SK-N-MC (cell line): ENCODE data around the gene PRDM15.

ENCODE experiments used
- DNase-seq: peaks from one replicate; pipeline ENCODE4 v3.0.0-alpha.2; 2011; ENCODE audit warnings: low read depth, low spot score
- H3K27ac ChIP-seq: fragments of 200-600 bp; sonication (generic); 2 replicates; pipeline ENCODE4 v1.5.1; 2016; ENCODE audit warnings: mixed run types
- H3K36me3 ChIP-seq: fragments of 200-600 bp; sonication (generic); 2 replicates; pipeline ENCODE4 v1.6.1; 2017; ENCODE audit warnings: antibody characterized with exemption, low read length, mixed read lengths; ENCODE audit not compliant: insufficient read depth
- H3K4me3 ChIP-seq: fragments of 200-600 bp; sonication (generic); 2 replicates; pipeline ENCODE4 v1.5.1; 2016
- H3K9ac ChIP-seq: fragments of 200-600 bp; sonication (generic); 2 replicates; pipeline ENCODE4 v1.8.0; 2017; ENCODE audit warnings: mixed run types, mixed read lengths; ENCODE audit not compliant: insufficient read length
- H3K9me3 ChIP-seq: fragments of 200-600 bp; sonication (generic); 2 replicates; pipeline ENCODE4 v1.6.1; 2017; ENCODE audit warnings: low read depth, mild to moderate bottlenecking, antibody characterized with exemption, low read length, moderate library complexity, mixed read lengths
- EZH2 ChIP-seq: fragments of 200-600 bp; sonication (generic); IDR thresholded peaks from one replicate; pipeline ENCODE4 v1.6.1; 2017; ENCODE audit warnings: antibody characterized with exemption
- FOXP2 ChIP-seq: optimal IDR thresholded peaks from 2 replicates; pipeline ENCODE3; 2011; ENCODE audit warnings: mild to moderate bottlenecking, moderate library complexity; ENCODE audit not compliant: insufficient read depth; ENCODE audit errors: extremely low read length, control extremely low read depth
- POLR2AphosphoS5 ChIP-seq: IDR thresholded peaks from 2 replicates; pipeline ENCODE4 v1.6.1; 2012; ENCODE audit warnings: mild to moderate bottlenecking, low read depth, low read length, borderline replicate concordance

PRDM15 gene

GRCh38 chr21:41865002-41865777 lies 14.0 kb downstream of the PRDM15 start:
- TF ChIP-seq EZH2 (no peak), FOXP2 (no peak), POLR2AphosphoS5 (no peak)
- Histone ChIP-seq H3K36me3 (no peaks in the 10 kb centered on the region), H3K27ac (no peak overlapping the region), H3K9me3 (no peaks in the 10 kb centered on the region), H3K9ac (no peak overlapping the region), H3K4me3 (no peak overlapping the region)
- DNase-seq, result no peak

- H3K4me3 ChIP-seq, result no peak overlapping the region
- no peak for DNase-seq
- no peaks in the 10 kb centered on the region; the same call in 1 of the 2 replicates for H3K36me3 ChIP-seq
- no peaks in the 10 kb centered on the region for H3K9me3 ChIP-seq
- no peak overlapping the region for H3K27ac ChIP-seq
- no peak overlapping the region for H3K9ac ChIP-seq
- TF ChIP-seq POLR2AphosphoS5, result no peak
- TF ChIP-seq FOXP2, result no peak
- TF ChIP-seq EZH2, result no peak
Measured at GRCh38 chr21:41864311-41865001, 14.7 kb downstream of the PRDM15 start.

- Histone ChIP-seq H3K27ac (no peak overlapping the region), H3K9ac (no peak overlapping the region), H3K36me3 (no peaks in the 10 kb centered on the region; the same call in 1 of the 2 replicates), H3K9me3 (no peaks in the 10 kb centered on the region), H3K4me3 (no peak overlapping the region)
- TF ChIP-seq POLR2AphosphoS5 (no peak), FOXP2 (no peak), EZH2 (no peak)
- no peak for DNase-seq
Measured at GRCh38 chr21:41863439-41863740, 15.8 kb downstream of the PRDM15 start.

- Histone ChIP-seq H3K9me3 (no peaks in the 10 kb centered on the region), H3K27ac (no peak overlapping the region), H3K4me3 (no peak overlapping the region), H3K9ac (no peak overlapping the region), H3K36me3 (peaks cover 3% of the 10 kb centered on the region; the same call in 1 of the 2 replicates)
- no peak for TF ChIP-seq POLR2AphosphoS5
- no peak for TF ChIP-seq EZH2
- TF ChIP-seq FOXP2, result no peak
- no peak for DNase-seq
Measured at GRCh38 chr21:41861987-41862386, 17.2 kb downstream of the PRDM15 start.

GRCh38 chr21:41861255-41861654 lies 17.9 kb downstream of the PRDM15 start:
- TF ChIP-seq FOXP2 (no peak), EZH2 (no peak), POLR2AphosphoS5 (no peak)
- no peak overlapping the region for H3K4me3 ChIP-seq
- no peak for DNase-seq
- peaks cover 6% of the 10 kb centered on the region; the same call in 1 of the 2 replicates for H3K36me3 ChIP-seq
- H3K27ac ChIP-seq, result no peak overlapping the region
- H3K9ac ChIP-seq, result no peak overlapping the region
- H3K9me3 ChIP-seq, result no peaks in the 10 kb centered on the region

GRCh38 chr21:41859297-41859980 lies 19.7 kb downstream of the PRDM15 start:
- H3K9ac ChIP-seq, result no peak overlapping the region
- H3K4me3 ChIP-seq, result no peak overlapping the region
- H3K9me3 ChIP-seq, result no peaks in the 10 kb centered on the region
- H3K27ac ChIP-seq, result no peak overlapping the region
- no peak for DNase-seq
- TF ChIP-seq FOXP2 (no peak), POLR2AphosphoS5 (no peak), EZH2 (no peak)
- H3K36me3 ChIP-seq, result peaks cover 17% of the 10 kb centered on the region

GRCh38 chr21:41858466-41859296 lies 20.5 kb downstream of the PRDM15 start:
- Histone ChIP-seq H3K9me3 (no peaks in the 10 kb centered on the region), H3K36me3 (peaks cover 25% of the 10 kb centered on the region), H3K27ac (no peak overlapping the region), H3K9ac (no peak overlapping the region), H3K4me3 (no peak overlapping the region)
- TF ChIP-seq EZH2 (no peak), FOXP2 (no peak)
- no peak for DNase-seq
